ENCODE data around the gene CLIC1. TPM values are rescaled to one million over a fixed set of nuclear protein-coding genes. Genes with fewer than 3 reads are reported as not detected.

The CLIC1 gene
- polyA plus RNA-seq, 1 experiment = 466 TPM

DNA sequence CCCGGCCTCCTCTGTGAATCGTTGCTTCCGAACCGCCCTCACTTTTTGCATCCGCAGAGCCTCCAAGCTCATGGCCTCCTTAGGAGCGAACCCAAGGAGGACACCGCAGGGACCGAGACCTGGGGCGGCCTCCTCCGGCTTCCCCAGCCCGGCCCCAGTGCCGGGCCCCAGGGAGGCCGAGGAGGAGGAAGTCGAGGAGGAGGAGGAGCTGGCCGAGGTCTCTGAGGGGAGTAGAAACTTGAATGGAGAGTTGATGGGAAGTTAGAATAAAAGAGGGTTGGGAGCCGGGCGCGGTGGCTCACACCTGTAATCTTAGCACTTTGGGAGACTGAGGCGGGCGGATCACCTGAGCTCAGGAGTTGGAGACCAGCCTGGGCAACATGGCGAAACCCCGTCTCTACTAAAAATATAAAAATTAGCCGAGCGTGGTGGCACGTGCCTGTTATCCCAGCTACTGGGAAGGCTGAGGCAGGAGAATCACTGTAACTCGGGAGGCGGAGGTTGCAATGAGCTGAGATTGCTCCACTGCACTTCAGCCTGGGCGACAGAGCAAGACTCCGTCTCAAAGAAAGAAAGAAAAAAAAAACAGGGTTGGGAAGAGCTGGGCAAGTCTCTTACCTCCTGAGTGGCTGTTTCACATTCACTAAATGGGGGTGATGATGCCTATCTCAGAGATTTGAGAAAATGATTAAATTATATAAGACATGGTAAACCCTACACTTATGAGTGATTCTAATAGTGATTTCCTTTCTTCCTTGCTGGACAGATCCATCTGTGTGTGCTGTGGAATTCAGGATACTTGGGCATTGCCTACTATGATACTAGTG lies 4.3 kb upstream of the CLIC1 start:
- Histone ChIP-seq H3K4me3 (ENCODE audit: low read depth, low read length) (peak overlapping the region; percentile 90), H3K27ac (ENCODE audit: low read depth, low read length) (no peak overlapping the region), H3K27me3 (ENCODE audit: control insufficient read depth, insufficient read depth, low read length) (no peaks in the 10 kb centered on the region), H3K9me3 (ENCODE audit: control insufficient read depth, insufficient read depth, low read length) (no peaks in the 10 kb centered on the region; the same call in 1 of the 2 replicates)
- TF ChIP-seq, protein P1, sequence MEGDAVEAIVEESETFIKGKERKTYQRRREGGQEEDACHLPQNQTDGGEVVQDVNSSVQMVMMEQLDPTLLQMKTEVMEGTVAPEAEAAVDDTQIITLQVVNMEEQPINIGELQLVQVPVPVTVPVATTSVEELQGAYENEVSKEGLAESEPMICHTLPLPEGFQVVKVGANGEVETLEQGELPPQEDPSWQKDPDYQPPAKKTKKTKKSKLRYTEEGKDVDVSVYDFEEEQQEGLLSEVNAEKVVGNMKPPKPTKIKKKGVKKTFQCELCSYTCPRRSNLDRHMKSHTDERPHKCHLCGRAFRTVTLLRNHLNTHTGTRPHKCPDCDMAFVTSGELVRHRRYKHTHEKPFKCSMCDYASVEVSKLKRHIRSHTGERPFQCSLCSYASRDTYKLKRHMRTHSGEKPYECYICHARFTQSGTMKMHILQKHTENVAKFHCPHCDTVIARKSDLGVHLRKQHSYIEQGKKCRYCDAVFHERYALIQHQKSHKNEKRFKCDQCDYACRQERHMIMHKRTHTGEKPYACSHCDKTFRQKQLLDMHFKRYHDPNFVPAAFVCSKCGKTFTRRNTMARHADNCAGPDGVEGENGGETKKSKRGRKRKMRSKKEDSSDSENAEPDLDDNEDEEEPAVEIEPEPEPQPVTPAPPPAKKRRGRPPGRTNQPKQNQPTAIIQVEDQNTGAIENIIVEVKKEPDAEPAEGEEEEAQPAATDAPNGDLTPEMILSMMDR (IDR thresholded peaks at IDR 0.05; ENCODE audit: low read depth, low read length) = no peak
- no peak for DNase-seq (ENCODE audit: low read depth, low spot score)
- ChIA-PET CTCF (interaction anchor here (1.5 to 2.3 kb wide), 2 partner anchors 11 to 29 kb away, joined by 6 to 8 read pairs; no protein-coding TSS in a partner anchor), POLR2A (no interaction called here)

- TF ChIP-seq, protein P1 (IDR thresholded peaks at IDR 0.05; ENCODE audit: low read depth, low read length) = no peak
- POLR2A ChIA-PET = interaction anchor here (0.6 to 1.4 kb wide), 8 partner anchors 9 to 1232 kb away, joined by 3 to 10 read pairs (median 4); partner anchors contain the start of genes DDAH2, HSPA1L and LSM2
- H3K27me3 ChIP-seq (ENCODE audit: control insufficient read depth, insufficient read depth, low read length) = no peaks in the 10 kb centered on the region
These were observed 3.5 kb upstream of the CLIC1 start, which contains the start of gene MSH5 for GRCh38 chr6:31739639-31740396. TSS of gene MSH5 (plus strand) at chr6:31740005. CDS start at chr6:31740467, 462 bp downstream.

GRCh38 chr6:31737991-31738979 lies 2.0 kb upstream of the CLIC1 start:
- ChIA-PET CTCF (interaction anchor here (0.5 to 2.3 kb wide), 10 partner anchors 8 to 92 kb away, joined by 3 to 8 read pairs (median 4); partner anchors contain the start of genes LSM2 and VARS1), POLR2A (interaction anchor here (0.5 to 1.4 kb wide), 4 partner anchors 76 to 113 kb away, joined by 3 to 12 read pairs (median 8); partner anchors contain the start of genes HSPA1A, HSPA1B and HSPA1L)
- peak; percentile 59 for DNase-seq (ENCODE audit: low read depth, low spot score)

More at GRCh38 chr6:31739639-31740396, 3.5 kb upstream of the CLIC1 start, which contains the start of gene MSH5:
- CTCF ChIA-PET = interaction anchor here (1.5 to 2.3 kb wide), 2 partner anchors 10 to 29 kb away, joined by 6 to 8 read pairs; no protein-coding TSS in a partner anchor
- H3K4me3 ChIP-seq (ENCODE audit: low read depth, low read length) = peak within 1 kb of the TSS; percentile 90
- no peaks in the 10 kb centered on the region; the same call in 1 of the 2 replicates for H3K9me3 ChIP-seq (ENCODE audit: control insufficient read depth, insufficient read depth, low read length)
- DNase-seq (ENCODE audit: low read depth, low spot score) = peak; percentile 98
- H3K27ac ChIP-seq (ENCODE audit: low read depth, low read length) = no peak within 1 kb of the TSS

More at GRCh38 chr6:31737991-31738979, 2.0 kb upstream of the CLIC1 start:
- TF ChIP-seq, protein P1 (IDR thresholded peaks at IDR 0.05; ENCODE audit: low read depth, low read length) = peak; percentile 41
- Histone ChIP-seq H3K4me3 (ENCODE audit: low read depth, low read length) (no peak overlapping the region), H3K27me3 (ENCODE audit: control insufficient read depth, insufficient read depth, low read length) (no peaks in the 10 kb centered on the region), H3K27ac (ENCODE audit: low read depth, low read length) (peak overlapping the region; percentile 57), H3K9me3 (ENCODE audit: control insufficient read depth, insufficient read depth, low read length) (no peaks in the 10 kb centered on the region; the same call in 1 of the 2 replicates)
